Right cardiac atrium (tissue), 5 donors: ENCODE results near the gene RGS6. TPM values are rescaled to one million over a fixed set of nuclear protein-coding genes. Genes with fewer than 3 reads are reported as not detected.
A peak's percentile ranks its signal among the peaks of the same experiment; 100 is the strongest.

ENCODE experiments used
- ATAC-seq, 2 donors: fragments of 200-7000 bp; cut with Tn5 transposase; one replicate each; pipeline versions ENCODE4 v1.8.0 to v1.9.1; 2020; ENCODE audit warnings: moderate library complexity in 2 of 2, mild to moderate bottlenecking in 1 of 2
- DNase-seq, 3 donors: peaks; one replicate each; pipeline ENCODE4 v3.0.0-alpha.2; 2020
- H3K27ac ChIP-seq: one replicate; pipeline ENCODE4 v1.5.1; 2013; ENCODE audit warnings: mild to moderate bottlenecking, low read length, control low read depth, moderate library complexity
- H3K27me3 ChIP-seq: one replicate; pipeline ENCODE4 v1.6.1; 2013; ENCODE audit not compliant: control insufficient read depth, insufficient read depth
- H3K4me1 ChIP-seq: one replicate; pipeline ENCODE4 v1.6.1; 2013; ENCODE audit warnings: low read length; ENCODE audit not compliant: control insufficient read depth, insufficient read depth
- H3K4me3 ChIP-seq: one replicate; pipeline ENCODE4 v1.5.1; 2013; ENCODE audit warnings: low read length, control low read depth
- H3K9me3 ChIP-seq: one replicate; pipeline ENCODE4 v1.6.1; 2013; ENCODE audit warnings: low read length; ENCODE audit not compliant: control insufficient read depth
- WGBS: extraction: QIAGEN DNeasy Blood & Tissue Kit; methylation state at CpG from one replicate; pipeline ENCODE4 v1.1.7; 2013; 5-methylcytosine and 5-hydroxymethylcytosine counted together
- intact Hi-C, 4 donors: fragments of 100-400 bp; cut with DNase I; formaldehyde crosslinking; loops; one replicate each; pipeline versions ENCODE4 v1.11.0 to v1.14.0; 2022 to 2023
- polyA plus RNA-seq: library from polyadenylated mRNA; stranded (reverse); fragments of 200-250 nt; gene quantifications from one replicate; pipeline ENCODE4 v1.2.3, GENCODE V29; 2013
- total RNA-seq, 4 donors: library from RNA; stranded (reverse); fragmentation: NEBNext Ultra II Directional; extraction: Animal tissue kit (Norgen Biotek cat#: 25700); gene quantifications; one replicate each; pipeline ENCODE4 v1.2.1, GENCODE V29; 2021
- donor health status: healthy with polysubstance abuse.
- donor health status: DM: no; HTN: yes; CAD: no.
- donor health status: DM: no; HTN: no; CAD: no.
- donor health status: DM: no; HTN: yes; CAD: no; lungs with severe emphysema.
- donor health status: DM: yes; HTN: yes; CAD: no.

The RGS6 gene
- total and polyA plus RNA-seq, 5 donors: 12.7 to 51.4 (median 24.5) TPM

- DNase-seq (no peak), ATAC-seq (no peak)
- 66% methylated on average over 3 of the region's 3 CpGs for WGBS
- Histone ChIP-seq H3K27ac (no peak overlapping the region), H3K27me3 (no peaks in the 10 kb centered on the region), H3K4me3 (no peak overlapping the region), H3K9me3 (no peaks in the 10 kb centered on the region), H3K4me1 (peaks cover 2% of the 10 kb centered on the region)
- intact Hi-C loops: no loop called here
These were observed 223.3 kb downstream of the RGS6 start for GRCh38 chr14:72155379-72155993.

GRCh38 chr14:72164420-72165228, 232.4 kb downstream of the RGS6 start:
- no peak overlapping the region for H3K4me3 ChIP-seq
- H3K27me3 ChIP-seq: no peaks in the 10 kb centered on the region
- ATAC-seq (no peak), DNase-seq (no peak)
- no peaks in the 10 kb centered on the region for H3K9me3 ChIP-seq
- no peaks in the 10 kb centered on the region for H3K4me1 ChIP-seq
- no peak overlapping the region for H3K27ac ChIP-seq
- intact Hi-C loops: no loop called here
- WGBS: 65% methylated on average over 9 of the region's 9 CpGs

GRCh38 chr14:72165229-72165698, 233.0 kb downstream of the RGS6 start:
- no peak for DNase-seq
- WGBS: 79% methylated on average over 8 of the region's 8 CpGs
- Histone ChIP-seq H3K4me3 (no peak overlapping the region), H3K4me1 (no peaks in the 10 kb centered on the region), H3K27ac (no peak overlapping the region), H3K9me3 (no peaks in the 10 kb centered on the region), H3K27me3 (no peaks in the 10 kb centered on the region)
- intact Hi-C loops: no loop called here
- ATAC-seq: no peak

DNA sequence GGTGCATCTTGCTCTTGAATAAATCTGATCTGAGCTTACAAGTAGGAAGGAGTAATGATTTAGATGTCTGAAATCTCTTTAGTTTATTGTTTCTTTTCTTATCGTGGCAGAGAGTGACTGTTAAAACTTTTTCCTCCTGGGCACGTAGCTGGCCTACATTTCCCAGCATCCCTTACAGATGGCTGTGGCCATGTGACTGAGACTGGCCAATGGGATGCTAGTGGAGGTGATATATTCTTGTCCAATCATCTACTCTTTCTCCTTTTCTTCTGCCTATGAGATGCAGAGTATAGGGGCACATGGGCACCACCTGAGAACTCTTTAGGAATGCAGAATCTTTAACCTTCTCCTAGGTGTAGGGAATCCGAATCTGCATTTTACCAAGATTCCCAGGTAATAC, 237.3 kb downstream of the RGS6 start:
- peaks cover 3% of the 10 kb centered on the region for H3K4me1 ChIP-seq
- H3K4me3 ChIP-seq: no peak overlapping the region
- no peak for DNase-seq
- H3K9me3 ChIP-seq: no peaks in the 10 kb centered on the region
- ATAC-seq: no peak
- no peaks in the 10 kb centered on the region for H3K27me3 ChIP-seq
- no peak overlapping the region for H3K27ac ChIP-seq
- 41% methylated on average over 3 of the region's 3 CpGs for WGBS
- intact Hi-C loops: no loop called here

DNA sequence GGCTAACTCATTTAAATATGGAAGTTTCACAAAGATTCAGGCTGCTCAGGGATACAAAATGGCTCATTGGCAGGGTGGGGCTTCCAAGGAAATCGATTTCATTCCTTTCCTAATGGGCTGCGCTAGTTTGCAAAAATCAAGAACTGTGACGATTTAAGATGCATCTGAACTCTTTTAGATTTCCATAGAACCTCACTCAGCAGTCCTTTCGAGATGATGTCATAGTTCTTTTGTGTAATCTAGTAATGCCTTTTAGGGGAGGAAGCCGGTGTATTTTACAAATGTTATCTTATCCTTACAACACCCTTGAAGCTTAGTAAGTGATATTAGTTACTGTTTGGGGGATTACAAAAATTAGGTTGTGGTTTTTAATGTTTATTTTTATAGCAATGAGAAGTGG, 239.8 kb downstream of the RGS6 start:
- intact Hi-C loops: no loop called here
- ATAC-seq: no peak
- 75% methylated on average over 5 of the region's 5 CpGs for WGBS

GRCh38 chr14:72172597-72172996, 240.4 kb downstream of the RGS6 start:
- intact Hi-C loops: no loop called here
- no peak overlapping the region for H3K27ac ChIP-seq
- H3K4me3 ChIP-seq: no peak overlapping the region
- DNase-seq: no peak
- no peaks in the 10 kb centered on the region for H3K27me3 ChIP-seq
- WGBS: 77% methylated on average over 3 of the region's 3 CpGs
- H3K4me1 ChIP-seq: peaks cover 3% of the 10 kb centered on the region
- ATAC-seq: no peak
- H3K9me3 ChIP-seq: no peaks in the 10 kb centered on the region

More for the DNA sequence above, 239.8 kb downstream of the RGS6 start:
- no peaks in the 10 kb centered on the region for H3K27me3 ChIP-seq
- no peaks in the 10 kb centered on the region for H3K9me3 ChIP-seq
- H3K4me3 ChIP-seq: no peak overlapping the region
- peaks cover 3% of the 10 kb centered on the region for H3K4me1 ChIP-seq
- no peak for DNase-seq
- H3K27ac ChIP-seq: no peak overlapping the region

- peaks cover 3% of the 10 kb centered on the region for H3K4me1 ChIP-seq
- no peak for DNase-seq
- no peak overlapping the region for H3K27ac ChIP-seq
- intact Hi-C loops: no loop called here
- no peaks in the 10 kb centered on the region for H3K27me3 ChIP-seq
- no peak for ATAC-seq
- no peaks in the 10 kb centered on the region for H3K9me3 ChIP-seq
- 70% methylated on average over 11 of the region's 11 CpGs for WGBS
- H3K4me3 ChIP-seq: no peak overlapping the region
These were observed 240.9 kb downstream of the RGS6 start for GRCh38 chr14:72173038-72173720.

GRCh38 chr14:72177251-72177650, 245.0 kb downstream of the RGS6 start:
- no peaks in the 10 kb centered on the region for H3K9me3 ChIP-seq
- DNase-seq: peak in 1 of 3 donors; percentile 43
- intact Hi-C loops: no loop called here
- H3K27me3 ChIP-seq: no peaks in the 10 kb centered on the region
- no peak for ATAC-seq
- H3K4me3 ChIP-seq: no peak overlapping the region
- H3K27ac ChIP-seq: no peak overlapping the region
- 58% methylated on average over 1 of the region's 1 CpG for WGBS
- peaks cover 3% of the 10 kb centered on the region for H3K4me1 ChIP-seq

DNA sequence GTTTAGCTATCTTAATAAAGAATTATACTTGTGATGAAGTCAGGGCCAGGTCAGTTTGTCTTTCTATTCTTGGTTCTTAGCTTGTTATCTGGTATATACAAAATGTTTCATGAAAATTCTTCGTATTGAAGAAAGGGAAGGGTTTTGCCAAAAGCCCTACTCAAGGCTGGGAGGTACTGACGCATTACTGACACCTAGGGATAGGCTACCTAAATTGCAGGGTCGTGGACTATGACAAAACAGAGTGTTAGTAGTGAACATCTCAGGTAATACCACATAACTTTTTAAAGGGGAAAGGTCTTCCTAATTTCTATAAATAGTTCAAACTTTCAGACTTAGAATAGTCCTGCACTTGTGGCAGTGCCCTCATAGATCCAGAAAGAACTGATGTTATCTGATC, 246.3 kb downstream of the RGS6 start:
- Histone ChIP-seq H3K4me3 (no peak overlapping the region), H3K27ac (no peak overlapping the region), H3K27me3 (no peaks in the 10 kb centered on the region), H3K9me3 (no peaks in the 10 kb centered on the region), H3K4me1 (no peaks in the 10 kb centered on the region)
- no peak for ATAC-seq
- intact Hi-C loops: no loop called here
- 65% methylated on average over 3 of the region's 3 CpGs for WGBS
- no peak for DNase-seq

GRCh38 chr14:72182708-72183432, 250.6 kb downstream of the RGS6 start:
- ATAC-seq: no peak
- intact Hi-C loops: no loop called here
- H3K4me1 ChIP-seq: peaks cover 7% of the 10 kb centered on the region
- H3K27ac ChIP-seq: no peak overlapping the region
- 77% methylated on average over 4 of the region's 4 CpGs for WGBS
- H3K4me3 ChIP-seq: no peak overlapping the region
- DNase-seq: no peak
- no peaks in the 10 kb centered on the region for H3K27me3 ChIP-seq
- H3K9me3 ChIP-seq: no peaks in the 10 kb centered on the region
